Midbrain (tissue), 1 donor: ENCODE data around the gene ANKRD27.
"Not testable (repeated sequence)": the region's sequence is repeated elsewhere in the genome, so short reads cannot be mapped to it uniquely, and the experiment has no call there.

Experiments
- DNase-seq: peaks from one replicate; lab custom pipeline; 2025; lab: John Stamatoyannopoulos, UW

Gene ANKRD27

DNA sequence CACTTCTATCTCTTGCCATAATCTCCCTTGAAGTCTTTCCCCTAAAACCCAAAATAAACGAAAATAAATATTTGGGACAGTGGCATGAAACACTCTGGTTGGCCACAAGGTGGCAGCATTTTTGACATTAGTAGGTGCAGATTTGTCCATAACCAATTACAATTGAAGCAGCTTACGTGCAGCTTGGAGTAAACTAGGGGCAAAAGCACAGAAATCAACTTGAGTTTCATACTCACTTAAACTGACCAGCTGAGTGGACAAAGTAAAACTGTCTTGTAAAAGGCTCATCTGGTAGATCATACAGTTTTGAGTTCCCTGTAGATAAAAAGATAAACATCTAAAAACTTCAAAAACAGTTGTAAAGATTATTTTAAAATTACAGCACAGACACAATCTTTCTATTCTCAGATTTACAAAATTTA, 75.2 kb downstream of the ANKRD27 start:
- peak; percentile 33 for DNase-seq

DNA sequence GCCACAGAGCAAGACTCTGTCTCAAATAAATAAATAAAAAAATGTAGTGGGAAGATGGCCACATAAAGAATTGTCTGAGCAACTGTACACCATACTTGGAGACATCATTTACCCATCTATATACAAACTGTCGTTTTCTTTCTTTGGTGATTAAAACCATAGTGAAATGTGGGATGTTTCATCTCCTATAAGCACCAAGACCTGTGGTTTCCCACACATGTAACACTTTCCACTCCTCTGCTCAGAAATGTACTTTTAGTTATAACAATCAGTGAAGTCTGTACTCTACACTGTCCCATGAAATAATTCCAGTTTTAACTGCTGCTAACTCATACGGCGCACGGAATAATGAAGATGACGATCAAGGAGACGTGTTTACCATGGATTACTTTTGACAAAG, 75.7 kb downstream of the ANKRD27 start:
- DNase-seq = no peak

DNA sequence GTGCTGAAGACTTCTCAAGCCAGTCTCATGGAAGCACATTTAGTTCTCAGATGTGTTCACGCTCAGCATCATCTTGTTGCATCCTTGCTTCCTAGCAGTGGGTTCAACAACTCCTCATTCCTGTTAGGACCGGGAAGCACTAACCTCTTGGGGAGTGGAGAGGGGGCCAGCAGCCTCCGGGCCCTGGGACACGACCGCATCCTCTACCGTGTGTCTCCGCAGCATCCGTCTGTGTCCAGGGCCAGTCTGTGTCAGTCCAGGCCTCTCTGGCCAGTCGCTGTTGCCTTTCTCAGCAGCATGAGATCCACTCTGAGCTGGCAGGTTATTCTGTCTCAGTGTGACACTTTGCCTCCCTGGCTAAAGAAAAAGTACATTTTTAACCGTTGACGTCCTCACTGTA, 77.0 kb downstream of the ANKRD27 start:
- no peak for DNase-seq

- no peak for DNase-seq
Observed at GRCh38 chr19:32595491-32595890, 79.5 kb downstream of the ANKRD27 start.

- DNase-seq = no peak
Observed at GRCh38 chr19:32594021-32594420, 81.0 kb downstream of the ANKRD27 start.

DNA sequence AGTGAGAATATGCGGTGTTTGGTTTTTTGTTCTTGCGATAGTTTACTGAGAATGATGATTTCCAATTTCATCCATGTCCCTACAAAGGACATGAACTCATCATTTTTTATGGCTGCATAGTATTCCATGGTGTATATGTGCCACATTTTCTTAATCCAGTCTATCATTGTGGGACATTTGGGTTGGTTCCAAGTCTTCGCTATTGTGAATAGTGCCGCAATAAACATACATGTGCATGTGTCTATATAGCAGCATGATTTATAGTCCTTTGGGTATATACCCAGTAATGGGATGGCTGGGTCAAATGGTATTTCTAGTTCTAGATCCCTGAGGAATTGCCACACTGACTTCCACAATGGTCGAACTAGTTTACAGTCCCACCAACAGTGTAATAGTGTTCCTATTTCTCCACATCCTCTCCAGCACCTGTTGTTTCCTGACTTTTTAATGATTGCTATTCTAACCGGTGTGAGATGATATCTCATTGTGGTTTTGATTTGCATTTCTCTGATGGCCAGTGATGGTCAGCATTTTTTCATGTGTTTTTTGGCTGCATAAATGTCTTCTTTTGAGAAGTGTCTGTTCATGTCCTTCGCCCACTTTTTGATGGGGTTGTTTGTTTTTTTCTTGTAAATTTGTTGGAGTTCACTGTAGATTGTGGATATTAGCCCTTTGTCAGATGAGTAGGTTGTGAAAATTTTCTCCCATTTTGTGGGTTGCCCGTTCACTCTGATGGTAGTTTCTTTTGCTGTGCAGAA, 87.1 kb downstream of the ANKRD27 start:
- DNase-seq = not testable (repeated sequence)

GRCh38 chr19:32581705-32582179, 93.2 kb downstream of the ANKRD27 start:
- no peak for DNase-seq

DNA sequence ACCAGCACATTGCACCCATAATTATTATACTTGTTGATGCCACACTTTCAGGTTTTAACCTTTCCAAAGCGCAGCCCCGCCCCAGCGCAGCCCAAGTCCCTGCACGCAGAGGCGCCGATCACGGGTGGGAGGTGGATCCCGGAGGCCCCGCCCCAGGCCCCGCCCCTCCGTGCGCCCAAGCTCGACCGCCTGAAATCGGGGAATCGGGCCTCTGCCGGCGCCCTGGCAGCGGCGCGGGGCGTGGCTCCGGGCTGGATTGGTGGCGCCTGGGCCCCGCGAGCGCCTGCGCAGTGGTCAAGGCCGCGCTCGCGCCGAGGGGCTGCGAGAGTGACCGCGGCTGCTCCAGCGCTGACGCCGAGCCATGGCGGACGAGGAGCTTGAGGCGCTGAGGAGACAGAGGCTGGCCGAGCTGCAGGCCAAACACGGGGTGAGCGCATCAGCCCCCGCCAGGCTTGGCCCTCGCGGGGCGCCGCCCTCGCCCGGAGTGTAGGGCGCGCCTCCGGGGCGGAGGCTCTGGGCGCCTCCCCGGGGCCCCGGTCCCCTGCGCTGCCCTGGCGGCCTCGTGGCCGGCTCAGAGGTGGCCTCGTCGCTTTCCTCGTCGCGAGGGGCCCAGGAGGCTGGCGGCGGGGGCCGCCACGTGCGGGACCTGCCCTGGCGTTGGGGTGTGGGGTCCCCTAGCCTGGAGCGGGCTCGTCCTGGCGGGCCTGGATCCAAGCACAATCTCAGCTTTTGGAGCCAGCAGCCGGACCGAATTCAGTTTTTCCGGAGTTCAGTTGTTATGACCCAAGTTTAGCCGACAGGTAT, 93.9 kb downstream of the ANKRD27 start, which contains the start of gene PDCD5:
Gene PDCD5 (plus strand): TSS at position 290 of the 804 bp plus-strand sequence. CDS start 72 bp downstream, at position 362.
- peak; percentile 97 for DNase-seq

DNA sequence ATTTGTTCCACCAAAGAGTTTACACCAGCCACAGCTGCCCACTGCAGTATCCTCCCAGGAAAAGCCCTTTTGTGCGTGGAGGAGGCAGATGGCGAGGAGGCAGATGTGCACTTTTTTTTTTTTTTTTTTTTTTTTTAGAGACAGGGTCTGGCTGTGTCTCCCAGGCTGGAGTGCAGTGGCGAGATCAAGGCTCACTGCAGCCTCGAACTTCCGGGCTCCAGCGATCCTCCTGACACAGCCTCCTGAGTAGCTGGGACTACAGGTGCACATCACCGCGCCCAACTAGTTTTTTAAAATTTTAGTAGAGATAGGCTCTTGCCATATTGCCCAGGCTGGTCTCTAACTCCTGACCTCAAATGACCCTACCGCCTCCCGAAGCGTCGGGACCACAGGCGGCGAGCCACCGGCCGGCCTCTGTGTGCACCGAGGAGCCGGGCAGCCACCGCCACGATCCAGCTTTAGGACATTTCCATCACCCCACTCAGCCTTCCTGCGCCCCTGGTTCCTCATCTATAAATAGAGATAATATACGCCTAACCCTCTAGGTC, 94.6 kb downstream of the ANKRD27 start:
- no peak for DNase-seq

DNA sequence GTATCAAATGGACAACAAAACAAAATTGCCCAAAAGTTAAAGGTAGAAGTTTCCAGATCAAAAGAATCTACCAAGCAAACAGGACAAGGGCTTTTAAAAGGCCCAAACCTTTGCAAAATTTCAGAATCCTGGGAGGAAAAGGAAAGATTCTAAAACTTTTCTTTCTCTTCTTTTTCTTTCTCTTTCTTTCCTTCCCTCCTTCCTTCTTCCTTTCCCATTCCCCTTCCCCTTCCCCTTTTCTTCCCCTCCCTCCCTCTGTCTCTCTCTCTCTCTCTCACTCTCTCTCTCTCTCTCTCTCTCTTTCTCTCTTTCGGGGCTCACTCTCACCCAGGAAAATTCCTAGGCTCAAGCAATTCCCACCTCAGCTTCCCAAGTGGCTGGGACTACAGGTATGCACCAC, 98.2 kb downstream of the ANKRD27 start:
- no peak for DNase-seq

DNA sequence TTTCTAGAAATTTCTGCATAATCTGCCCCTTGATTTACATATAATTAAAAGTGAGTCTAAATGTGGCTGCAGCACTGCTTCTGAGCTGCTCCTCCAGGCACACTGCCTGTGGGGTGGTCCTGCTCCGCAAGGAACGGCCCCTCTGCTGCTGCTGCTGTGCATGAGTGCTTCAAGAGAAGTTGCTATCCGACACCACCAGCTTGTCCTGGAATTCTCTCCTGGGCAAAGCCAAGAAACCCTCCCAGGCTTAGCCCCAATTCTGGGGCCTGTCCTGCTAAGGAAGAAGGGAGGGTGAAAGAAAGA, 101.5 kb downstream of the ANKRD27 start:
- DNase-seq = no peak

GRCh38 chr19:32572700-32573491, 102.1 kb downstream of the ANKRD27 start:
- not testable (repeated sequence) for DNase-seq

GRCh38 chr19:32571471-32572075, 103.4 kb downstream of the ANKRD27 start:
- DNase-seq = not testable (repeated sequence)

- peak; percentile 72 for DNase-seq
Observed at GRCh38 chr19:32570081-32570785, 104.7 kb downstream of the ANKRD27 start.

DNA sequence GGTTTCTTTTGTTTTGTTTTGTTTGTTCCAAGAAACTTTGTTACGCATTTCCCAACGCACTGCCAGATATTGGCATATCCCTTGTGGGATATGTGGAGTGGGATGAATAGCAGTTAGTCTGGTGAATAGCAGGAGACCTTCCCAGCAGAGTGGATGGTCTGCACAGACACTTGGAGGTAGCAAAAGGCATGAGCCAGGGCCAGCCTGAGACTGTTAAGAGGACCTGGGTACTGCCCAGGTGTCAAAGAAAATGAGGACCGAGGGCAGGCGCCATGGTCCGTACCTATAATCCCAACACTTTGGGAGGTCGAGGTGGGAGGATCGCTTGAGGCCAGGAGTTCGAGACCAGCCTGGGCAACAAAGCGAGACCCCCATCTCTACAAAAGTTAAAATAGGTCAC, 107.5 kb downstream of the ANKRD27 start:
- no peak for DNase-seq

DNA sequence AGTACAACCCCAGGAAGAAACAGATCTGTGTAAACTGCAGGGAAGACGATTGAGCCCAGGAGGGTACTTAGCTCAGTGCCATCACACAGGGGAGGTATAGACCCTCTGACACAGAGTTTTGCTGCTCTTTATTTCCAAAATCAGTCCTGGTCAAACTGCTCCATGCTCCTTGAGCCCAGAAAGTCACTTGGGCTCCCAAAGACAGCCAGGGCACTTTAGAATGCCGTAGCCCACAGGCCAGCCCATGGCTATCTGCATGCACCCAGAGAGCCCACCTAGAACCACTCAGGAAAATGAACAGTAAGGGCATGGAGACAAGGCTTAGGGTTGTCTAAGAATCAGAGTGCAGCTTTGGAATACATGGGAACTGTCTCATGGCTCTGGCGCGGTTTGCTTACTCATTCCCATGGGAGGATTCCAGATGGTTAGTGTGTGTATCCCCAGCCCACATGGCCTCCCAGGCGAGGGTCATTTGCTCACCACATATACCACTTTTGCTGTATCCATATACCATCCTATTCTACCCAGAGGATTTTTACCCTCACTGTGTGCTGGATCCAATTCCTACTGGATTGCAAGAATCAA, 108.6 kb downstream of the ANKRD27 start:
- no peak for DNase-seq

DNA sequence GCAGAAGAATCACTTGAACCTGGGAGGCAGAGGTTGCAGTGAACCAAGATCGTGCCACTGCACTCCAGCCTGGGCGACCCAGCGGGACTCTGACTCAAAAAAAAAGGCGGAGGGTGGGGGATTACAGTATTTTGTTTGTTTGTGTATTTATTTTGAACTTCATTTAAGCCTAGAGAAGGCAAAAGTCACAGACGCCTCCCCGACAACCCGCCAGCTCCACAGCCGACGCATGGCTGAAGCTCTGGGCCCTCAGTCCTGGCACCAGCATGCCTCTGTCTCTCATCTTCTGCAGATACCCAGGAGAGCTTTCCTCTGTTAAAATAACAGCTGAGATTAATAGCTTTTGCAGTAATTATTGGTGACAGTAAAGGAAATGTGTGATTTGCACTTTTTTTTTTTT, 111.2 kb downstream of the ANKRD27 start:
- no peak for DNase-seq

DNA sequence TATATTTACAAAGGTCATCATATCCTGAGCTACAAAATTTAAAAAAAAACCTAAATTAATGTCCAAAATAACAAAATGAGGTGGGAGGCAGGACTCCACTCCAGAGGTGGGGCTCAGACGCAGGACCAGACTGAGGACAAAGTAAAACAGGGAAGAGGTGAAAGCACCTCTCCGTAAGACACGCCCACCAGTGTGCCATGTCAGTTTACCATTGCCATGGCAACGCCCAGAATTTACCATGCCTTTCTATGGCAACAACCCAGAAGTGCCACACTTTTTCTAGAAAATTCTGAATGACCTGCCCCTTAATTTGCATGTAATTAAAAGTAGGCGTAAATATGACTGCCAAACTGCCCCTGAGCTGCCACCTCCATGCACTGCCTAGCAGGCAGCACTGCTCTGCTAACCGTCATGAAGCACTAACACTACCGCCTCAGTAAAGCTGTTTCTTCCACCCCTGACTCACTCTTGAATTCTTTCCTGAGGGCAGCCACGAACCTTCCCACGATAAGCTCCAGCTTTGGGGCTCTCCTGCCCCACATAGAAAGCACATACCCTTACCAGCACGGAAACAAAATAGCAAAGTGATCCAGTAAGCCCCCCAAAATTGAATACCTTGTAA, 116.3 kb downstream of the ANKRD27 start:
- no peak for DNase-seq

DNA sequence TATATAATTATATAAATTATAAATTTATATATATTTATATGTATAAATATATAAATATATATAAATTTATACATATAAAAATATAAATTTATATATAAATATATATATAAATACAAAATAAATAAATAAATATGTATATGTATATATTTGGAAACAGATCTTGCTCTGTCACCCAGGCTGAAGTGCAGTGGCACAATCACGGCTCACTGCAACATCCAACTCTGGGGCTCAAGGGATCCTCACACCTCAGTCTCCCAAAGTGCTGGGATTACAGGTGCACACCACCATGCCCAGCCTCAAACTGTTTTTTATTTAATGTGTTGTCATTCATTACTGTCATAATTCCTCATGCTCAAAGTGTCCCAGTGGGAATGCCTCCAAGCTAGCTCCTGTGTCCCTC, 119.2 kb downstream of the ANKRD27 start:
- no peak for DNase-seq

DNA sequence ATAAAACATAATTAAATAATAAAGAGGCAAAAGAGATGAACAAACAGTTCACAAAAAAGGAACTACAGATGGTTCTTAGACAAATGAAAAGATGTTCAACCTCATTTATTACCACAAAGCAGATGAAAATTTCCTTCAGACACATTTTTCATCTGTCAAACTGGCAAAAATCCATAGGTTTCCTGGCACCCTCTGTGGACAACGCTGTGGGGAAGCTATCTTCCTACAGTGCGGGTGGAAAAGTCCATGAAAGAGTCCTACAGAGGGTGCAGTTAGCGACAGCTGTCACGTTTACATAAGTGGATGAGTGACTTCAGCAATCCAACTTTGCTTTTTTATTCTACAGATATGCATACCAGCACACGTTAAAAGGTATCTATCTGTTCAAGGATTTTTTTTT, 124.3 kb downstream of the ANKRD27 start:
- no peak for DNase-seq
